Transverse colon (tissue), 4 donors: ENCODE results near the gene HSH2D. TPM values are rescaled to one million over a fixed set of nuclear protein-coding genes. Genes with fewer than 3 reads are reported as not detected.

Experiments used
- DNase-seq: peaks from one replicate; pipeline ENCODE4 v3.0.0-alpha.2; 2019
- H3K27ac ChIP-seq, 4 donors: fragments of 200-600 bp; sonication (generic); 2 replicates each; pipeline ENCODE4 v1.5.1; 2016 to 2018; ENCODE audit warnings: inconsistent platforms in 4 of 4
- H3K27me3 ChIP-seq: fragments of 200-600 bp; sonication (generic); 2 replicates; pipeline ENCODE4 v1.5.1; 2017; ENCODE audit warnings: inconsistent platforms
- H3K36me3 ChIP-seq, 4 donors: fragments of 200-600 bp; sonication (generic); 2 replicates each; pipeline ENCODE4 v1.5.1; 2017 to 2019; ENCODE audit warnings: inconsistent platforms in 4 of 4
- H3K4me1 ChIP-seq, 4 donors: fragments of 200-600 bp; sonication (generic); 2 replicates each; pipeline ENCODE4 v1.5.1; 2017 to 2020; ENCODE audit warnings: inconsistent platforms in 4 of 4
- H3K4me3 ChIP-seq, 4 donors: fragments of 200-600 bp; sonication (generic); 1 replicate in 1 of 4; 2 replicates in 3 of 4; pipeline versions ENCODE4 v1.5.1 to v1.6.1; 2017 to 2019; ENCODE audit warnings: inconsistent platforms in 4 of 4
- H3K9me3 ChIP-seq, 2 donors: fragments of 200-600 bp; sonication (generic); 2 replicates each; pipeline ENCODE4 v1.5.1; 2017 to 2019; ENCODE audit warnings: inconsistent platforms in 2 of 2
- EP300 ChIP-seq: sonication (generic); formaldehyde crosslinking; IDR thresholded peaks from one replicate; pipeline ENCODE4 v1.6.1; 2017; ENCODE audit warnings: antibody characterized with exemption, low read depth
- POLR2A ChIP-seq: fragments of 450-650 bp; IDR thresholded peaks from one replicate; pipeline ENCODE4 v1.6.1; 2016; ENCODE audit warnings: antibody characterized with exemption, mild to moderate bottlenecking, moderate library complexity
- POLR2AphosphoS5 ChIP-seq, 3 donors: sonication (generic); formaldehyde crosslinking; IDR thresholded peaks; one replicate each; pipeline ENCODE4 v1.6.1; 2016; ENCODE audit warnings: antibody characterized with exemption in 3 of 3
- WGBS, 2 donors: methylation state at CpG; one replicate each; pipeline ENCODE4 v1.1.5; 2018; ENCODE audit warnings: low coverage in 1 of 2; 5-methylcytosine and 5-hydroxymethylcytosine counted together
- in situ Hi-C, 4 donors: fragments of 200-750 bp; cut with MboI; loops; one replicate each; pipeline versions ENCODE4 v1.15.0 to v1.15.1; 2017; ENCODE audit warnings: low sequenced_read_pairs in 3 of 4, low pct_ligation_motif_present in 1 of 4, low pct_unique_long_range_greater_than_20kb in 1 of 4
- intact Hi-C: fragments of 100-400 bp; cut with DNase I; formaldehyde crosslinking; loops from one replicate; pipeline ENCODE4 v1.15.1; 2023; ENCODE audit warnings: low total_unique reads
- total RNA-seq, 4 donors: library from RNA; depleted of rRNA; stranded (reverse); fragments of >200 nt; gene quantifications; one replicate each; pipeline ENCODE4 v1.1.0, GENCODE V29; 2016
- TF ChIP-seq, protein P1 (sequence below), 5 experiments: fragments of 200-600 bp in 3 of 5; fragments of 450-650 bp in 2 of 5; sonication (generic) in 3 of 5; IDR thresholded peaks; 1 replicate in 2 of 5; 2 replicates in 3 of 5; pipeline ENCODE4 v1.5.1; 2016 to 2017; ENCODE audit warnings: antibody characterized with exemption in 5 of 5, inconsistent platforms in 3 of 5, mild to moderate bottlenecking in 2 of 5, moderate library complexity in 1 of 5

Gene HSH2D
- total RNA-seq, 4 donors from 2014 or later, result 17.6 to 55.4 (median 30.8) TPM

DNA sequence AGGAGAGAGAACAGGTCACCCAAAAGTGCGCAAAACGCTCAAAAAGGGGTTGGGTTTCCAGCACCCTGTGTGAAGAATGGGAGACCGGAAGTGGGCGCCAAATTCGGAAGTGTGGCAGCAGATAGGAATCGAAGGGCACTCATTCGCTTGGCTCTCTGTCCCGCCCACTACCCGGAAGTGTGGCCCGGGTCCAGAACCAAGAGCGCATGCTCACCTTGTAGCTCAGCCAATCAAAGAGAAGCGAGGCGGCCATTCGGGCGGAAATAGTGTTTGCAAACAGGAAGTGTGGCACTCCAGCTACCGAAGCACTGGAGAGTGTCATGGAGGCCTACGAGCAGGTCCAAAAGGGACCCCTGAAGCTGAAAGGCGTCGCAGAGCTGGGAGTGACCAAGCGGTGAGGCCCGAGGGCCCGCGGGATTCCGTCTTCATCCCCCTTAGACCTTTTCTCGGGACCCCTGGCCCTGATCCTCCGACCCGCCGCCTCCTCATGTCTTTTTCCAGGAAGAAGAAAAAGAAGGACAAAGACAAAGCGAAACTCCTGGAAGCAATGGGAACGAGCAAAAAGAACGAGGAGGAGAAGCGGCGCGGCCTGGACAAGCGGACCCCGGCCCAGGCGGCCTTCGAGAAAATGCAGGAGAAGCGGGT lies 41.8 kb downstream of the HSH2D start, which contains the start of gene FAM32A:
FAM32A (plus strand) TSS at position 288 of the 645 bp plus-strand sequence; CDS start at position 321, 33 bp downstream.
- TF ChIP-seq EP300 (no peak), POLR2A (peak; percentile 94), POLR2AphosphoS5 (IDR thresholded peaks at IDR 0.05) (peak; percentile 92 to 97 (median 97))
- TF ChIP-seq, protein P1, sequence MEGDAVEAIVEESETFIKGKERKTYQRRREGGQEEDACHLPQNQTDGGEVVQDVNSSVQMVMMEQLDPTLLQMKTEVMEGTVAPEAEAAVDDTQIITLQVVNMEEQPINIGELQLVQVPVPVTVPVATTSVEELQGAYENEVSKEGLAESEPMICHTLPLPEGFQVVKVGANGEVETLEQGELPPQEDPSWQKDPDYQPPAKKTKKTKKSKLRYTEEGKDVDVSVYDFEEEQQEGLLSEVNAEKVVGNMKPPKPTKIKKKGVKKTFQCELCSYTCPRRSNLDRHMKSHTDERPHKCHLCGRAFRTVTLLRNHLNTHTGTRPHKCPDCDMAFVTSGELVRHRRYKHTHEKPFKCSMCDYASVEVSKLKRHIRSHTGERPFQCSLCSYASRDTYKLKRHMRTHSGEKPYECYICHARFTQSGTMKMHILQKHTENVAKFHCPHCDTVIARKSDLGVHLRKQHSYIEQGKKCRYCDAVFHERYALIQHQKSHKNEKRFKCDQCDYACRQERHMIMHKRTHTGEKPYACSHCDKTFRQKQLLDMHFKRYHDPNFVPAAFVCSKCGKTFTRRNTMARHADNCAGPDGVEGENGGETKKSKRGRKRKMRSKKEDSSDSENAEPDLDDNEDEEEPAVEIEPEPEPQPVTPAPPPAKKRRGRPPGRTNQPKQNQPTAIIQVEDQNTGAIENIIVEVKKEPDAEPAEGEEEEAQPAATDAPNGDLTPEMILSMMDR (IDR thresholded peaks at IDR 0.05), result peak in 4 of 5 experiments; percentile 27 to 65 (median 46)
- Histone ChIP-seq H3K36me3 (peaks cover 0 to 6% (median 1%) of the 10 kb centered on the region in 4 donors), H3K4me3 (peak within 1 kb of the TSS; percentile 89 to 96 (median 92)), H3K4me1 (peaks cover 12 to 37% (median 18%) of the 10 kb centered on the region in 4 donors), H3K27me3 (peaks cover 3% of the 10 kb centered on the region), H3K9me3 (no peaks in the 10 kb centered on the region), H3K27ac (peak within 1 kb of the TSS; percentile 86 to 92 (median 90))
- in situ Hi-C loops, result loop anchor here (10.0 to 25.0 kb wide), 5 partner anchors 130 to 560 kb away; partner anchors contain the start of gene CYP4F3 (in 3 of the 4)
- peak; percentile 100 for DNase-seq
- intact Hi-C loops, result loop anchor here (10.0 kb wide), 1 partner anchor 560 kb away; no protein-coding TSS in a partner anchor
- 0% methylated on average over 8 to 39 of the region's 39 CpGs for WGBS, 2 donors

DNA sequence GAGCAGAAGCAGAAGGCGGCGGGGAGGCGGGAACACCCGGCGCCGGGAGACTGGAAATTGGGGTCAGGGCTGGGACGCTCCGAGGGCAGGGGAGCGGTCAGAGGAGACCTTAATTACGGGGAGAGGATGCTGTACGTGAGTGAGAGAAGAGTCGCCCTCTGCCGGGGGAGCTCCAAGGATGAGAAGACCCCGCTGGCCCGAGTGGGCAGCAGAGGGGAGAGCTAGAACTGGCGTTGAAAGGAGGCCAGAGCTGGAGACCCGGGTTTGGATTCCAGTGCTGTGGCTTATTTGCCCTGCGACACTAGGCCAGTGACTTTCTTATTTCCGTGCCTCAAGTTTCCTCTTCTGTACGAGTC lies 42.3 kb downstream of the HSH2D start:
- H3K4me1 ChIP-seq, result peaks cover 12 to 37% (median 18%) of the 10 kb centered on the region in 4 donors
- H3K9me3 ChIP-seq, result no peaks in the 10 kb centered on the region
- 0 to 1% methylated on average over 5 to 20 of the region's 20 CpGs for WGBS, 2 donors
- peak overlapping the region; percentile 89 to 96 (median 92) for H3K4me3 ChIP-seq
- in situ Hi-C loops (loop anchor here (10.0 to 25.0 kb wide), 5 partner anchors 131 to 561 kb away; partner anchors contain the start of gene CYP4F3 (in 3 of the 4)), intact Hi-C loops (loop anchor here (10.0 kb wide), 1 partner anchor 561 kb away; no protein-coding TSS in a partner anchor)
- TF ChIP-seq, protein P1 (IDR thresholded peaks at IDR 0.05), result peak in 4 of 5 experiments; percentile 9 to 34 (median 15)
- TF ChIP-seq EP300, result no peak
- peaks cover 0 to 11% (median 4%) of the 10 kb centered on the region in 4 donors for H3K36me3 ChIP-seq
- peak; percentile 50 for DNase-seq
- H3K27ac ChIP-seq, result peak overlapping the region; percentile 86 to 92 (median 90)
- peaks cover 3% of the 10 kb centered on the region for H3K27me3 ChIP-seq

DNA sequence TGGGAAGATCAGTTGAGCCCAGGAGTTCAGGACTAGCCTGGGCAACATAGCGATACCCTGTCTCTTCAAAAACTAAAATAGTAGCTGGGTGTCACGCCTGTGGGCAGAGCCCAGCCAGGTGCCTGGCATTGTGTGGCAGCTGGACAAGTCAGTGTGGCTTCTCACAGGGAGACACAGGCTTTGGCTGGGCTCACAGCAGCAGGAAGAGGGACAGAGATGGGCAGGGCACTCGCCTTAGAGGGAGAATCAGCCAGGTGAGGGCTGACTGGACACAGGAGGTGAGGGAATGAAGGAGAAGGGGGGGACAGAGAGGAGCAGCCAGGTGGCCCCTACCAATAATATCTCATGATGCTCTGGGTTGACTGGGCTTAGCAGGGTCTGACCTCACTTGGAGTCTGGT lies 45.0 kb downstream of the HSH2D start:
- 90% methylated on average over 3 of the region's 3 CpGs; no CpG with 5 or more reads in 1 of the 2 donors for WGBS, 2 donors
- Histone ChIP-seq H3K36me3 (peaks cover 0 to 25% (median 11%) of the 10 kb centered on the region in 4 donors), H3K27me3 (no peaks in the 10 kb centered on the region), H3K4me3 (no peak overlapping the region), H3K9me3 (no peaks in the 10 kb centered on the region), H3K4me1 (peaks cover 9 to 30% (median 15%) of the 10 kb centered on the region in 4 donors), H3K27ac (no peak overlapping the region)
- in situ Hi-C loops (loop anchor here (10.0 to 25.0 kb wide), 5 partner anchors 134 to 564 kb away; partner anchors contain the start of gene CYP4F3 (in 3 of the 4)), intact Hi-C loops (loop anchor here (10.0 kb wide), 1 partner anchor 564 kb away; no protein-coding TSS in a partner anchor)
- TF ChIP-seq EP300 (no peak), POLR2AphosphoS5 (IDR thresholded peaks at IDR 0.05) (no peak), POLR2A (no peak)
- TF ChIP-seq, protein P1 (IDR thresholded peaks at IDR 0.05), result no peak
- DNase-seq, result no peak

DNA sequence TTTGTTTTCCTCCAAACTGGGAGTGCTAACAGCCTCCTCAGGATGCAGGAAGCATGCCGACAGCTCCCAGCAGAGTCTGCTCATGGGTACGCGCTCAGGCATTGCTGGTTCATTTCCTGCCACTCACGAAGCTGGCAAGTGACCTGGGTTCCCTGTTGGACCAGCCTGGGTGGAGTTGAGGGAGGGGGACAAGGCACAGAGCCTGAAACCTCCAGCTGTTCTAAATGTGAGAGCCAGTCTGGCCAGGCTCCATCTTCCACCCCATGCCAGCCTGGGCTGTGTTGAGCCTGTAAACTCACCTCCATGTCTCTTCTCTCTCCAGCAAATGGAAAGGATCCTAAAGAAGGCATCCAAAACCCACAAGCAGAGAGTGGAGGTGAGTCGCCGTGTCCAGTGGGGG lies 46.7 kb downstream of the HSH2D start:
- in situ Hi-C loops, result loop anchor here (25.0 kb wide), 2 partner anchors 353 to 553 kb away; partner anchors contain the start of gene CYP4F3 (in 3 of the 4)
- no peak for DNase-seq
- H3K4me1 ChIP-seq, result peaks cover 9 to 25% (median 13%) of the 10 kb centered on the region in 4 donors
- no peak overlapping the region for H3K27ac ChIP-seq
- no peaks in the 10 kb centered on the region for H3K9me3 ChIP-seq
- WGBS, 2 donors, result 89% methylated on average over 6 of the region's 6 CpGs; no CpG with 5 or more reads in 1 of the 2 donors
- intact Hi-C loops, result no loop called here
- TF ChIP-seq POLR2A (no peak), EP300 (no peak), POLR2AphosphoS5 (IDR thresholded peaks at IDR 0.05) (no peak)
- TF ChIP-seq, protein P1 (IDR thresholded peaks at IDR 0.05), result no peak
- no peaks in the 10 kb centered on the region for H3K27me3 ChIP-seq
- no peak overlapping the region for H3K4me3 ChIP-seq
- peaks cover 0 to 25% (median 11%) of the 10 kb centered on the region in 4 donors for H3K36me3 ChIP-seq
